ENCODE data around the gene COX6A2.

GRCh38 chr16:31456988-31457360, 28.8 kb upstream of the COX6A2 start:
- no peak for TF ChIP-seq EZH2 (IDR thresholded peaks at IDR 0.05; ENCODE audit: borderline replicate concordance)
- TF ChIP-seq CTCF (IDR thresholded peaks at IDR 0.05; ENCODE audit: poor library complexity), result no peak
- no peak for TF ChIP-seq EZH2phosphoT487 (IDR thresholded peaks at IDR 0.05; ENCODE audit: low read depth, severe bottlenecking, unreplicated experiment)

All from hepatocyte (in vitro differentiated cells).